RCC 7860 (cell line): ENCODE results near the gene SMTNL2.
"Not testable (repeated sequence)": the region's sequence is repeated elsewhere in the genome, so short reads cannot be mapped to it uniquely, and the experiment has no call there.

Source experiments
- DNase-seq: peaks from one replicate; pipeline ENCODE4 v3.0.0-alpha.2; 2015; ENCODE audit warnings: low spot score
- FAIRE-seq: peaks from 2 replicates; lab custom pipeline; 2012; peaks lifted over from hg19 to GRCh38; lab: Jason Lieb, UNC

SMTNL2 gene

DNA sequence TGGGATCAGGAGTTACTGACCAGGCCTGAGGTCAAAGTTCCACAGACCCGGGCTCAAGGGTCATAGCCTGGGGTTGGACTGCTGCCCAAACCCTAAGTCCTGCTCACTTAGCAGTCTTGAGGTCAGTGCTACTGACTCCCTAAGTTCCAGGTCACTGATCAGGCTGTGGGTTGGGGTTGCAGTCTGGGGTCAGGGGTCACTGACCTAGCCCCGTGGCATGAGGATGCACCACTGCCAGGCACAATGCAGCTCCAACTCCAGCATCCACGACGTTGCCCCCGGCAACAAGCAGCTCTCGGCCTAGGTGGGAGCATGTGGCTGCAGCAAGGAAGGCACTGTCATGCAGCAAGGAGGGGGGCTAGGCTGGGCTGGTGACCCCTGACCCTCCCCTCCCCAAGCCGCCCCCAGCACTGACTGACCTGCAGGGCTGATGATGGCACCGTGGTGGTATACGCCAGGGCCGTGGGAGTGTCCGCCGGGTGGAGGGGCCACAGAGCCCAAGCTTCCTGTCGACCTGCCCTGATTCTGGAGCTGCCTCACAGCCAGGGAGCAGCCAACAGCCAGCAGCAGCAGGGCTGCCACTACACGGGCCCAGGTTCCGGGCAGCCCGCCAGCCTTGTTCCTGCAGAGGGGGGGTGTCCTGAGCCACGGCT lies 25.1 kb upstream of the SMTNL2 start:
- no peak for FAIRE-seq
- no peak for DNase-seq

DNA sequence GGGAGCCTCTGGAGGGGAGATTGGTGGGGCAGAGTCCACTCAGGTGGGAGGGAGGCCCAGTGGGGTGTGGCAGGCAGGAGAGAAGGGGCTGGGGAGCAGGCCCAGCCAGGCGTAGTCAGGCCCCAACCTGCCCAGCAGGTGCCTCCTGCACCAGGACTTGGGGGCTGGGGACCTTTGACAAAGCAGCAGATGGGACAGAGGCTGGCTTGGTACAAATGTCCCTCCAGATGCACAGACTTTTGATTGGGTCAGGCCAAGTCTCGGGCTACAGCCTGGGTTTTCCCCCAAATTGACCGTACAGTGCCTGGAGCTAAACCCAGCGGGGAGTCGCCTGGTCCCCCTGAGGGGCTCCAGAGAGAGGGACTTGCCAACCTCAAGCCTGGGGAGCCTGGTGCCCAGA lies 24.4 kb upstream of the SMTNL2 start:
- FAIRE-seq (no peak), DNase-seq (no peak)

GRCh38 chr17:4560421-4560820 lies 23.9 kb upstream of the SMTNL2 start, which contains the start of gene GGT6:
TSS of gene GGT6 (minus strand) at chr17:4560577. CDS start at chr17:4560521, 56 bp downstream.
- DNase-seq = no peak
- no peak for FAIRE-seq

- DNase-seq (no peak), FAIRE-seq (no peak)
These were observed 23.5 kb upstream of the SMTNL2 start for GRCh38 chr17:4560837-4561256.

DNA sequence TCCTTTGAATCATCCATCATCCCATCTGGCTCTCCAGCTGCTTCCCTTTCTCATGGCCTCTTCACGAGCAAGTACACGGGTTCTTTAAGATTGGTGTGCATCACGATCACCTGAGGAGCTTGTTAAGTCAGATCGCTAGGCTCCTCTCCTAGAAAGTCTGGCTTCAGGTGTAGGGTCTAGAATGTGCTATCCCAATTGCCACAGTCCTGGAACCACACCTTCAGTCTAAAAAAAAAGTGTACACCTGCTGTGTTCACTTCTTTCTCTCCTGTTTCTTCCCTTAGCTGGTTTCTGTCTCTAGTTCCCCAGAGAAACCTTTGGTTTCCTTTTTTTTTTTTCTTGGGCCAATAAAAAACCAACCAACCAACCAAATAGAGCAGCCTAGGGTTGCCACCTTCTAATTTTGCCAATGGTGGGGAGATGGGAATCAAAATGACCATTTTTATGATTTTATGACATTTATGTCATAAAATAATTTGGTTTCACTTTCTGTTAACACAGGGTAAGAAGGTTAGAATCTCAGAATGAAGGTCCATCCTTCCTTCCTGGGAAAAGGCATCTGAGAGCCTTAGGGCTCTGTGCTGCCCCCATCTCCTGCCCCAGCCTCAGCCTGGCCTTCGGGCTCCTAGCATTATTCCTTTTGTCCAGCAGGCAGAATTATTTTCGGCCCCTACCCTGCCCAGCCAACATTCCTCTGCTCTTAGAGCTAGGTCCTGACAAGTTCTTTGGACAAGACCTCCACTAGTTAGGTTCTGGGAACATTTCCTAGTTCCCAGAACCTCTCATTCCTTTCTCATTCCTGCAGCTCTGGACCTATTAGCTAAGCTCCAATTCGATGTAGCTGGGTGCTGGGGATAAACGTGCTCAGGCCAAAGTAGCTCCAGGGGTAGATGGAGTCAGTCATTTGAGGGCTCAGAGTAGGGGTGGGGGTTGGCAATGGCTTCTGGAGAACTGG lies 22.0 kb upstream of the SMTNL2 start:
- no peak for DNase-seq
- no peak for FAIRE-seq

GRCh38 chr17:4565209-4566141 lies 18.9 kb upstream of the SMTNL2 start:
- DNase-seq (peak; percentile 54), FAIRE-seq (peak; percentile 48)

- FAIRE-seq = no peak
These were observed 17.5 kb upstream of the SMTNL2 start for GRCh38 chr17:4566785-4567184.

DNA sequence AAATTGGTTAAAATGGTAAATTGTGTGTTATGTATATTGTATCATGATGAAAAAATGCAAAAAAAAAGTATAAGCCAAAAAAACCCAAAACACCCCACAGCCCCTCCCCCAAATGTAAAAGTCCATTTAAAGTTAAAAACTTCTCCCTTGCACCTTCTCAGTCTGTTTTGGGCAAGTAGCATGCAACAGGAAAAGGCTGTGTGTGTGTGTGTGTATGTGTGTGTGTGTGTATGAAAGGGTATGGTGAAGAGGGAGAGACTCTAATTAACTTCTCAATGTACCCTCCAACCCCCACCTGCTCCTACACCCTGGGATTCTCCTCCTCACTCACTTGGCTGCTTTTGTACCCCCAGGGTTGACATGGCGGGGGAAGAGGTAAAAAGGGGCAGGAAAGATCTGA lies 14.7 kb upstream of the SMTNL2 start:
- FAIRE-seq (no peak), DNase-seq (no peak)

More at GRCh38 chr17:4566785-4567184, 17.5 kb upstream of the SMTNL2 start:
- DNase-seq = peak; percentile 26

DNA sequence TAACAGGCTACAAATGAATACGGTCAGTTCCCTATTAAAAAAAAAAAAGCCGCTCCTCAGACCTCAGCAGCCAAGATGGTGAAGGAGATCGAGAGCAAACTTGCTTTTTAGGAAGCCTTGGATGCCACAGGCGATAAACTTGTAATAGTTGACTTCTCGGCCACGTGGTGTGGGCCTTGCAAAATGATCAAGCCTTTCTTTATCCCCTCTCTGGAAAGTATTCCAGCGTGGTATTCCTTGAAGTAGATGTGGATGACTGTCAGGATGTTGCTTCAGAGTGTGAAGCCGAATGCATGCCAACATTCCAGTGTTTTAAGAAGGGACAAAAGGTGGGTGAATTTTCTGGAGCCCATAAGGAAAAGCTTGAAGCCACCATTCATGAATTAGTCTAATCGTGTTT lies 12.2 kb upstream of the SMTNL2 start:
- DNase-seq (no peak), FAIRE-seq (no peak)

- FAIRE-seq (no peak), DNase-seq (no peak)
These were observed 11.2 kb upstream of the SMTNL2 start for GRCh38 chr17:4573115-4573514.

- DNase-seq (peak; percentile 67), FAIRE-seq (no peak)
These were observed 10.7 kb upstream of the SMTNL2 start for GRCh38 chr17:4573669-4574068.

GRCh38 chr17:4574448-4575045 lies 9.8 kb upstream of the SMTNL2 start:
- FAIRE-seq = no peak
- no peak for DNase-seq

DNA sequence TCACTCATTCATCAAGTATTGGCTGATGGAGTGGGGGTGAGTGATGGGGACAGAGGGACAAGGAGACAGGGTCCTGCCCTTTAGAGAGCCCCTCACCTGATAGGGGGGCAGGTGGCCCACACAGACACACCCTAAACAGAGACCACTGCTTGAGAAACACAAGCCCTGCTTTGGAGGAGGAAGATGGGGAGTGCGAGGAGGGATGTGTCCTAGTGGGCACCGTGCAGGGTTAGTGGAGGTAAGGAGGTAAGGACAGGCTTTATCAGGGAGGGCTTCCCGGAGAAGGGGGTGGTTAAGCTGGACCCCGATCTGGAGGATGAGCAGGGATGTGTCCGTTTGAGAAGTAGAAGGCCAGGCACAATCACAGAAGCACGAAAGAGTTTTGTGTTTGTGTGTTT lies 8.2 kb upstream of the SMTNL2 start:
- no peak for FAIRE-seq

DNA sequence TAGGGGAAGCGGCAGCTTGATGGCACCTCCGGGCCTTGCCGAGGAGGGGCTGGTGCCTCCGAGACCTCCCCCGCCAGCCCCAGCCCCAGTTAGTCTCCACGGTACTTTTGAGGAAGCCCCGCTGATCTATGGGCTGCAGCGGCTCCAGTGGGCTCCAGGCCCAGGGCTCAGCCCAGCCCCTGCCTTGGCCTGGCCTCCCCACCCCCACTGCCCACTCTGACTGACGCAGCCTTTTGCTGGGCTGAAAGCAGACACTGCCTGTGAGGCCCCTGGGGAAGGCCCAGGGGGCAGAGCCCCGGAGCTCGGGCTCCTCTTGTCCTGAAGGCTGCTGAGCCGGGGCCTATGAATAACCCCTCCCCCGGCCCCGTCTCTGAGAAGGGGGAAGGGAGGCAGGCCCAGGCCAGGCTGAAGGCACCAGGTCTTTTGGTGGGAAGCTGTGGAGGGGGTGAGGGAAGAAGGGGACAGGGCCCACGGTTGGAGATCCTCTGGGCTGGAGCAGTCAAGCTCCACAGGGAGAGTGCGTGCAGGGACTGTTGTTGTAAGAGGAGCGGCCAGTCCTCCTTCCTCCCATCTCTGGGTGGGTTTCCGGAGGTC lies 7.5 kb upstream of the SMTNL2 start:
- DNase-seq (no peak), FAIRE-seq (no peak)

More for the DNA sequence above, 8.2 kb upstream of the SMTNL2 start:
- no peak for DNase-seq

DNA sequence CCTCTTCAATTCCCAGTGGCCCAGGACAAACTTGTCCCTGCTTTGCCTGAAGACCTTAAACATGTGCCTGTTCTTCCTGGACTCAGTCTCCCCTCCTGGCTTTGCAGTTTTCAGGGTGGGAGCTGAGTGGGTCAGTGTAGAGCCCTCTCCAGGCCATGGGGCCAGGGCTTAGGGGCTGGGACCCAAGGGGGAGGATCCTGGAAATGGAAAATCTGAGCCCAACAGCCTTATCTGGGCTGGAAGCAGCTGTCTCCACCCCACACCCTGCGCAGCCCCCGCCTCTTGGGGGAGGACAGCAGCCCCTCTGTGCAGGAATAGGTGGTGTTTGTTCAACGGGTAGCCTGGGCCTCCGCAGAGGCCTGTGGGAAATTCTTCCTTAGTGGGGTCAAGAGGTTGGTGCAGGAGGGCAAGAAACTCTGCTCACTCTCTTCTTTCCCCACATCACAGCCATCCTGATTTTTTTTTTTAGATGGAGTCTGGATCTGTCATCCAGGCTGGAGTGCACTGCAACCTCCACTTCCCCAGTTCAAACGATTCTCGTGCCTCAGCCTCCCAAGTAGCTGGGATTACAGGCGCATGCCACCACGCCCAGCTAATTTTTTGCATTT lies 6.8 kb upstream of the SMTNL2 start:
- no peak for FAIRE-seq
- no peak for DNase-seq

GRCh38 chr17:4578349-4578748 lies 6.0 kb upstream of the SMTNL2 start:
- DNase-seq, FAIRE-seq: not testable (repeated sequence)

- FAIRE-seq = no peak
- no peak for DNase-seq
These were observed 4.7 kb upstream of the SMTNL2 start for GRCh38 chr17:4579678-4580077.

GRCh38 chr17:4580291-4580690 lies 4.0 kb upstream of the SMTNL2 start:
- FAIRE-seq (no peak), DNase-seq (no peak)

DNA sequence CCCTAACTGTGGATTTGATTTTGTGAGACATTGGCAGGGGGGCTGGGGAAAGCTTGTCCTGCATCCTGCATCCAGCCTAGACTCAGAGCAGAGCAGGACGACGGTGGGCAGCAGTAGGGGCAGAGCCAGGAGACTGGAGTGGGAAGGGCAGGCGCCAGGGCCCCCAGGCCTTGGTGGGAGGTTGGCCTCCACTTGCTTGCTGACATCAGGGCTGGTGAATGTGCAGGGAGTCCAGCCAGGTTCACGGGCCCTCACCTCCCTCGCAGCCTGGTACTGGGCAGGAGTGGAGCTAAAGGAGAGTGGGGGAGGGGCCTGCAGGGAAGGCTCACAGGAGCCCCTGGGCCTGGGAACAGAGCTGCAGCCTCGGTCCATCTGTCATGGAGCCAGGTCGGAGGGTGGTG lies 2.2 kb upstream of the SMTNL2 start:
- DNase-seq (no peak), FAIRE-seq (no peak)

- DNase-seq (no peak), FAIRE-seq (no peak)
These were observed 1.6 kb upstream of the SMTNL2 start for GRCh38 chr17:4582691-4583090.
